ENCODE measurements around the gene LRRC71.

Gene LRRC71

DNA sequence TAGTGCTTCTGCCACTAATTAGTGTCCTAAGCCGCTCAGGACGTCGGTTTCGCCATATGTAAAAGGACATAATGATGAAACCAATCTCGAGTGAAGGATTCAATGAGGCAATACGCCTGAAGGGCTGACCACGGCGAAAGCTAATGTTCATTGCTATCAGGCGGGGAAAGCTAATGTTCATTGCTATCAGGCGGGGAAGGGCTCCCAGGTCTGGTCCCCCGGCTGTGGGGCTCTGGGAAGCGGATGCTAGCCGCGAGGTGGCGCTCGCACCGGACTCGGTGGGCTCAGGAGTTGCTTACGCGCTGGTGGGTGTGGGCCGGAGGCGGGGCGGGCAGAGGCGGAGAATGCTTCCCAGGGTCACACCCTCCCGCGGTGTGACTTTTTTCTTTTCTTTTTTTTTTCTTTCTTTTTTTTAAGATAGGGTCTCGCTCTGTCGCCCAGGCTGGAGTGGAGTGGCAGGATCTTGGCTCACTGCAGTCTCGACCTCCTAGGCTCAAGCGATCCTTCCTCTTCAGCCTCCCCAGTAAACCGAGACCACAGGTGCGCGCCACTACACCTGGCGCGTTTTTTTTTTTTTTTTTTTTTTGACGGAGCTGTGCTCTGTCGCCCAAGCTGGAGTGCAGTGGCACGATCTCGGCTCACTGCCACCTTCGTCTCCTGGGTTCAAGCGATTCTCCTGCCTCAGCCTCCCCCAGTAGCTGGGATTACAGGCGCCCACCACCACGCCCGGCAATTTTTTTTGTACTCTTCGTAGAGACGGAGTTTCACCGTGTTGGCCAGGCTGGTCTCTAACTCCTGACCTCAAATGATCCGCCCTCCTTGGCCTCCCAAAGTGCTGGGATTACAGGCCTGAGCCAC lies 28.0 kb upstream of the LRRC71 start:
- peak; percentile 87 for DNase-seq (ENCODE audit: low spot score)

DNA sequence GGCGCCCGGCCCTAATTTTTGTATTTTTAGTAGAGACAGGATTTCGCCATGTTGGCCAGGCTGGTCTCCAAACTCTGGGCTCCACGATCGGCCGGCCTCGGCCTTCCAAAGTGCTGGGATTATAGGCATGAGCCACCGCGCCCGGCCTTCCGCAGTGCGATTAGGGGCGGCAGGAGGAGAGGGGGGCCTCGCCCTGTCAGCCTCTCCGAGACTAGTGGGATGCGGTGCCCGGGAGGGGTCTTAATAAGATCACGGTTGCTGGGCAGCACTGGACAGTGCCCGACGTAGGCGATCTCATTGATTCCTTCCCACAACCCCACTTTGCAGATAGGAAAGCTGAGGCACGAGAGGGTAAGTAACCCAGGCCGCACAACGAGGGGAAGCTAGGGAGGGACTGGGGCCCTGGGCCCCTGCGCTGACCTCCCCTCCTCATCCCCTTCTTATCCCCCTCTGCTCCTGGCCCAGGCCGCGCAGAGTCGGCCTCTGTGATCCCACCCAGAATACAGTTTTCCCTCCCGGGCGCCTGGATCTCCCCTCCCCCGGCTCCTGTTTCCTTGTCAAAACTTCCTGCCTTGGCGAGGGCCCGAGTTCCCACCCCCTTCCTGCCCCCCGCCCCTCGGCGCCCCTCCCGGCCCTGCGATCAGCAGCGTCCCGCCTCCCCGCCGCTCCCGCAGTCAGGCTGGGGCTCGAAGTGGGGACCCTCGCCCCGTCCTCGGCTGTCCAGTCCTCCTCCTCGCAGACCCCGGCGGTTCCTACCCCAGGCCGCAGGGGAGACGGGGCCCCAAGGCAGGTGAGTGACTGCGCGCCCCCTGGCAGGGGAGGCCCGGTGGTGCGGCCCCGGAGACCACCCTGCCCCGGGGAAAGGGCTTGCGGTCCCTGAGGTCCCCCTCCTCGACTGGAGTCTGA lies 27.1 kb upstream of the LRRC71 start, which contains the start of gene PEAR1:
Gene PEAR1, plus strand, starts transcription at position 671 of the 906 bp plus-strand sequence. CDS start 10,209 bp downstream, outside the sequence.
- DNase-seq (ENCODE audit: low spot score) = peak; percentile 74

DNA sequence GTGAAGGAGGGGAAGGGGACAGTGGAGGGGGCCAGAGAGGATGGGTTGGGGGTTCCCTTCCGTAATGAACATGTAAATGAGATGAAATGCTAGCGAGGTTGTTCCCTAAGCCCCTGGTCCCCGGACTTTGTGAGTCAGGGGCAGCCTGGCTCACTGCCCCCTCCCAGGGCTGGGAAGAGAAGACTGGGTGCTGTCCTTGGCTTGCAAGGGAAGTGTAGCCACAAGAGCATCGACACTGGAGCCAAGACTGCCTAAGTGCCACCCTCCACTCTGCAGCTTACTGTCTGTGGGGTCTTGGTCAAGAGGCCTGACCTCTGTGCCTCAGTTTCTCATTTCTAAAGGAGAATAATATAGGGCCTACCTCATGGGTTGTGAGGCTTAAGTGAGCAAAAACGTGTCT lies 26.4 kb upstream of the LRRC71 start:
- DNase-seq (ENCODE audit: low spot score) = no peak

DNA sequence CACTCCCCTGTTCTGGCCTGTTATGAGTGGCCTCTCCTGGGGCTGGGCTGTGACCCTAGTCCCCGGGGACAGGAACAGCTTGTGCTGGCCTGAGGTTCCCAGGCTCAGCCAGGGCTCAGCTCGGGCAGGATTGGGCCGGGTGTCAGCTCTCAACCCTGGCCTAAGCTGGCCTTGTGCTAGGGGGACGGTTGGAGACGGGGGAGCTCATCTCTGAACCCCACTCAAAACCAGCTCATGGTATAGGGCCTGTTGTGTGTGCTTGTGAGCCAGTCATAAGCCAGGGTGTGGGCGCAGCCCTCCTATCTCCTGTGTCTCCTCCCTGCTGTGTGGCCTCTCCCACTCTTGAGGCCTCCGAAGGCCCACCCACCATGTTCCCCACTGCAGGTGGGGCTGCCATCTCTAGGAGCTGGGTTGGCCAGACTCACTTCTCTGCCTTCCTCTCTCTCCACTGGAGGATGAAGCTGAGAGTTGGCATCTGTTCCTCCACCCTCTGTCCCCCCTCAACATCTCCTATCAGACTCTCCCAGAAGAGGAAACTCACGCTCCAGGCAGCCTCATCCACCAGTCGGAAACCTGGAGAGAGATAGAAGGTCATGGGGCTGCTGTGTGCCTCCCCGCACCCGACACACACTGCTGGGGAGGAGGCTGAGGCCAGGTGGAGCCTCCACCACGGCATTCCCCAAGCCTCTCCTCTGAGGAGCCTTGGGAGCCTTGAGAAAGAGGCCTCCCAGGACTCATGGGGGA lies 25.5 kb upstream of the LRRC71 start:
- DNase-seq (ENCODE audit: low spot score) = no peak

DNA sequence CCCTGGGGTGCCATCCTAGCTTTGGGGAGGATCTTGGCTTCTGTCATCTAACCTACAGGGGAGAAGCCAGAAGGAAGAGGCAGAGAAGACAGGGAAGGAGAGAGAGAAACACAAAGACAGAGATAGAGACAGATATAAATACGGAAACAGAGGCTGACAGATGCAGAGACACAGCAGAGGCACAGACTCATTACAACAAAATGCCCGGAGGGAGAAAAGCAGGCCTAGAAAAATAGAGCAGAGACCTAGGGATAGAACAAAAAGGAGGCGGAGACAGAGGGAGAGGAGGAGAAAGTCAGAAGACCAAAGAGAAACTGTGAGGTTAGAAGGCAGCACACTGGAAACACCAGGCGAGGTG lies 25.0 kb upstream of the LRRC71 start:
- DNase-seq (ENCODE audit: low spot score) = no peak

DNA sequence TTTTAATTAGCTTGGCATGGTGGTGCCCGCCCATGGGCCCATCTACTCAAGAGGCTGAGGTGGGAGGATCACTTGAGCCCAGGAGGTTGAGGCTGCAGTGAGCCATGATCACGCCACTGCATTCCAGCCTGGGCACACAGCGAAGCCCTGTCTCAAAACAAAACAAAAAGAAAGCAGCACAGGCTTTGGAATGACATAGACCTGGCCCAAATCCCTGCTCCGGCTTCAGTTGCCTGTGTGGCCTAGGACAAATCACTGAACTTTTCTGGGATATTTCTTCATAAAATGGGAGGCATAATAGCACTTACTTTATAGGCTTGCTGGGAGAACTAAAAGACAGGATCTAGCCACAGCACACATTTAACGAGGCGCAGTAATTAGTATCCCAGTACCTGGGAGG lies 24.5 kb upstream of the LRRC71 start:
- DNase-seq (ENCODE audit: low spot score) = no peak

DNA sequence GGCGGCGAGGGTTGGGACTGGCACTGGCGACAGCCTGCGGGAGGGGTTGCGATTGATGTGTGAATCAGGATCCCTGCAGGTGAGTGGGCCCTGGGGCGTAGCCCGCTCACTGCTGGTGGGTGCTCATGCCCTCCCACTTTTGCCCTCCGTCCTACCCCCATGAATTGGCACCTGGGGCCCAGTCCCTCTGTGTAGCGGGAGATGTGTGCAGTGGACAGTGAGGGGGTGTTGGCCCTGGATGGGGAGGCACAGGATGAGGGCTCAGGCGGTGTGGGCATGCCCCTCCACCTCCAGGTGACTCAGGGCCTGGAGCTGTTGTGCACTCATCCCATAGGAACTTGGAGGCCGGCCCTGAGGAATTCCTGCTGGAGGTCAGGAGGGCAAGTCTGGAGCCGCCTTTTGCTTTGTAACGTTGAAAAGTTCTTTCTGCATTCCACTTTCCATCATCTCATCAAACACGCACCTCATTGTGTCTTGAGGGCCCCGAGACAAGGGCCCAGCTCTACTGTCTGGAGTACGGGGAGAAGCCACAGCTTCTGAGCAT lies 23.9 kb upstream of the LRRC71 start:
- DNase-seq (ENCODE audit: low spot score) = peak; percentile 98

DNA sequence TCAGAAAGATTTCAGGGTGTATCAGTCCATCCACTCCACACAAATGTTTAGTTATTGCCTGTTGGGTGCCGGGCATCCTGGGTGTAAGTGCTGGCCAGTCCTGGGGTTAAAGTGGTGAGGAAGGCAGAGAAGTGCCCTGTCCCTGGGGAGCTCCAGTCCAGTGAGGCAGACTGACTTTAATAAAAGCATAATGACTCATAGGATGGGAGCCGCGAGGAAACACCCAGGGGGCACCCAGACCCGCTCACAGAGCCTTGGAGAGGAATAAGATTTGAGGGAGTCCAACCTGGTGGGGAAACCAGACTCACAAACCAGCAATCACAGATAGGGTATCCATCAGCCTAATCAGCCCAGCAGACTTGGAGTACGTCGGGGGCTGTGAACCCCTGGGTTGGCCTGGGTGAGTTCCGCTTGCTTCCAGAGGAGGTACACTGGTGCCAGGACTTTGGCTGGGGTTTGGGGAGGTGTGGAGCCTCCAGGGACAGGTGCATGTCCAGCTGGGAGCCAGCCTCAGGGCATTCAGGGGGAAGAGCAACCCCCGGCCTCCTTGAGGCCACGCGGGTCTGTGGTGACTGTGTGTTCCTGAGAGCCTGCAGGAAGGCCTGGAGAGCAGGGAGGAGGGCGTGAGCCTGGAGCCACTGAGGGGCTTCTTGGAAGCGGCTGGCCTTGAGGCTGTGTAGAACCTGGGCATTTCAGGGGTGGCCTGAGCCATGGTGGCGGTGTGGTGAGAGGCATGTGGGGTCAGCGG lies 23.2 kb upstream of the LRRC71 start:
- no peak for DNase-seq (ENCODE audit: low spot score)

DNA sequence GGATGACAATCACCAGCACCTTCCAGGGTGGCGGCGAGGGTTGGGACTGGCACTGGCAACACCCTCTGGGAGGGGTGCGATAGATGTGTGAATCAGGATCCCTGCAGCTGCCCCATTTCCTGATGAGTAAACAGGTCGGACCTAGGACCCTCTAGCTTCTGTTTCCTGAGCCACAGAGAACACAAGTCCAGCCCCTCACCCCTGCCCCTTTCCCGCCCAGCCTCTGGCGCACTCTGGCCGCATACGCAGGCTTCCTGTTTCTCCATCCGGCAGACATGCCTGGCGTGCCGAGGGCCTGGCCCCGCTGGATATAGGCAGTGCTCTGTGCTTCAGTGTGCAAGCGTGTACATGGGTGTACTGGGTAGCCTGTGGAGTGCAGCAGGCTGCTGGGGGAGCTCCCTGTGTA lies 22.3 kb upstream of the LRRC71 start:
- DNase-seq (ENCODE audit: low spot score) = peak; percentile 95

DNA sequence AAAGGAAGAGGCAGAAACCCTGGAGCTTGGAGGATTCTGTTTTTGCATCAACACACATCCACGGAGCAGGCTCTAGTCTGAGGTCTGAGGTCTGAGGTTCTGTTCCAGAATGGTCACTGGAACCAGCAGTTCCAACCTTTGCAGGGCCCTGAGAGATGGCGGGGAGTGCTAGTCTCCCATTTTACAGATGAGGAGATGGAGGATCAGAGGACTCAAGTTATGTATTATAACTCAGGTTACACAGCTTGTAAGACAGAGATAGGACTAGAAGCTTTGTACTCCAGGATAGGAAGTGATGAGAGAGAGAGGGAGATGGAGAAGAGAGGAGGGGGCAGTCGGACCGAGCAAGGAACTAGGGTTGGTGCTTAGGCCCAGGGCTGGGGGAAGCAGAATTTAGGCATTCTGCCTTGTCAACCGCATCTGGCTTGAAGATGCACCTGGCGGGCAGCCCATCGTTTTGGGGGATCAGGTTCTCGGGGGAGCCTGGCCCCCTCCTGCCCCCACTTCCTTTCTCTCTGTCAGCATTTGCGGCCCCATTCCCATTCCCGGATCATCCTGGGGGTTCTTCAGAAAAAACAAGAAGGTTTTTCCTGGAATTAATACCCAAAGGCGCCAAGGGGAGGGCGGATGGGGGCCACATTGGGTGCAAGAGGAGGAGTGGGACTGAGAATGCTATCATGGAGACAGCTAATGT lies 21.3 kb upstream of the LRRC71 start:
- DNase-seq (ENCODE audit: low spot score) = no peak

DNA sequence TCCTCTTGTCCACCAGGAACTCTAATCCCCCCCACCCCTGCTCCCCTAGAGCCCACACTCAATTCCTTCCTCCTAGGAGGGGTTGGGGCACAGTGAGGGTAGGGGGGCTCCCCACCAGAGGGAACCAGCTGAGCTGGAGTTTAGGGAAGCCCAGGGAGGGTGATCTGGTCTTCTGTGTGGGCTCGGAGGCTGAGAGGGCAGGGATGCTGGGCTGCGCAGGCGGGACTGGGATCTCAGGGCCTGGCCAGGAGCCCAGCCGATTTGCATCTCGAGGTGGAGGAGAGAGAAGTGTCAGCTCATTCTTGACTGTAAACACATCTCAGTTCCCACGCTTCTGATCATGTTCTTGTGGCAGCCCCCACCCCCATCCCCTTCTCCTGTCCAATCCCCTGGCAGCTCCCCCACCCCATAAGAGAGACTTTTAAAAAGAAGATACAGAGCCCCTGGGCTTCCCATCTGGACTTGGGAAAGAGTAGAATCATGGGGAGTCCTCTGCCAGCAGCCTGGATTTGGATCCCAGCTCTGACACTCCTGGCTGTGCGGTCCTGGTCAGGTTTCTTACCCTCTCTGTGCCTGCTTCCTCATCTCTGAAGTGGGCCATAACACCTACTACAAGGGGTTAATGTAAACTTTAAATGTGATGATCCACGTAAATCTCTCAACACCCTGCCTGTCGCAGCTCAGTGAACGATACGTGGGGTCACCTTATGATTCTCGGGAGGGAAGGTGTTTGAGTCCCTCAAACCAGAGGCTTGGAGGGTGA lies 20.3 kb upstream of the LRRC71 start:
- DNase-seq (ENCODE audit: low spot score) = no peak

DNA sequence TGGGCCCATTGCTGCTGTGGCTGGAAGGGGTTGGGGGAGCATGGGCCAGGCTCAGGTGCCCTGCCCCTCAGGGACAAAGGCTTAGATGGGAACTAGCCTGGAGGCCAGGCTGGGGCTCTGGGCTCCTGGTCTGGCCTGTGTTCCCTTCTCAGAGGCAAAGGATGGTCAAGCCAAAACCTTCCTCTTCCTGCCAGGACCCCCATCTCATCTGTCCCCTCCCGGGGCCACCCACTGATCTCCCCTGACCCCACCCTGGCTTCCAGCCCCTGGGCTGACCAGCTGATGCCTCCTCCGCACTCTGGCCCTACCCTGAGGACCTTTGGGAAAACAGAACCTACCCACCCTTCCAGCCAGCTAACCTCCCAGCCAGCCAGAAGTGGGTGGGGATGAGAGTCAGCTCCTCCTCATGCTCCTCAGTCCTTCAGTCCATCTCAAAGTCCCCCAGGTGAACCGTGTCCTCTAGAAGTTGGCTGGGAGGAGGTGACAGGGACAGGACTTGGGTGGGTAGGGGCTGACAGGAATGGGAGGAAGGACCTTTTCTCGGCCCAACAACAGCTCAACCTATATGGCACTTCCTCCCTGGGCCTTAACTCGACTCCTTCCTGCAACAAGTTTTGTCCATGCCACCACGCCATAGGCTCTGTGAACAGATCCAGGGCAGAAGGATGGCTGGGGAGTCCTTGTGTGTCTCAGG lies 19.4 kb upstream of the LRRC71 start:
- DNase-seq (ENCODE audit: low spot score) = no peak

DNA sequence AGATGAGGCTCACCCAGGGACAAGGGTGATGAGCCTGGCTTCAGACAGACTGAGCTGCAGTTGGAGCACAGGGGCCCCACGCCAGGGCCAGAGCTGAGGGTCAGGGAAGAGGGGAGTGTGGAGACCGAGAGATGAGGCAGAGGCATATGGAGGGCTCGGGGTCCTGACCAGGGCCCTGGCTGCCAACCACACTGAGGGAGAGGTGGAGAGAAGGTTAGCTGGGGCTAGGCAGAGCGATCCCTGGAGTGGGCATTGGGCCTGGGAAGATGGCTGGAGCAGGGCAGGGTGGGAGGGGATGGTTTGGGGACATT lies 18.9 kb upstream of the LRRC71 start:
- no peak for DNase-seq (ENCODE audit: low spot score)

DNA sequence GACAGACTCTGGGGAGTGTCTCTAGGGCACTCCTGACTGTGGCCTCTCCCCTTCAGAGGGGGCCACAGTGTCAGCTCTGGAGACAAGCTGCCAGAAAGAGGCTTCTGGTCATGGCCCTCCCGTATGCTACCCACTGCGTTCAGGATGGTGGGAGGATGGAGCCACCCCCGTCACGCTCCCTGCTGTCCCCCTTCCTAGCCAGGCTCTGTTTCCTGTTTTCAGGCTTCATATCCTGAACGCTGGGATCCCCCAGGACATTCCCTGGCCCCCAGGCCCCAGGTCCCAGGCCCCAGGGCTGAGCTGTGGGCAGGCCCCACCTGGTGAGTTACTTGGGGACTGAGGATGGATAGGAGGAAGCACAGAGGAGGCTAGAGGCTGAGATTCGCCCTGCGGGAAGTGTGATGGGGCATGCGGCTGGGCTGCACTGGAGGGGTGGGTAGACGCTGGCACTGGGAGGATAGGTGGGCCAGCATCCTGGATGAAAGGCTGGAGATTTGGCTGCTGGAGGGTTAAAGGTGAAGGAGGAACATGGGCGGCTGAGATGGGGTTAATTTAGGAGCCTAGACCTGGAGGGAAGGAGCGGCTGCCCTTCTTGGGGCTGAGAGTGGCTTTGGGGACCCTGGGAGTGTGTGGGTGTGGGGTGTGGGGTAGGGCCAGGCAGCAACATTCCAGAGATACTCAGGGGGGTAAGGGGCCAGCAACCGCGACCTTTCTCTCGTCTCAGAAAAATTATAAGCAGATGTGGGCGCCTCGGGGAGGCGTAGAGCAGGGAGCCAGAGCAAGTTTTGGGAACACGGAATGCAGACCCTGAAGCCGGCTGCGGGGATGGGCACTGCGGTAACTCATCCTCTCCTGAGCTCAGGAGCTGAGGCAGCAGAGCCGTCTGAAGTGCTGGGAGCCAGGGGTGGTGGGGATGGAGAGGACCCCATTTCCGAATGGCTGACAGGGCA lies 18.2 kb upstream of the LRRC71 start:
- no peak for DNase-seq (ENCODE audit: low spot score)

DNA sequence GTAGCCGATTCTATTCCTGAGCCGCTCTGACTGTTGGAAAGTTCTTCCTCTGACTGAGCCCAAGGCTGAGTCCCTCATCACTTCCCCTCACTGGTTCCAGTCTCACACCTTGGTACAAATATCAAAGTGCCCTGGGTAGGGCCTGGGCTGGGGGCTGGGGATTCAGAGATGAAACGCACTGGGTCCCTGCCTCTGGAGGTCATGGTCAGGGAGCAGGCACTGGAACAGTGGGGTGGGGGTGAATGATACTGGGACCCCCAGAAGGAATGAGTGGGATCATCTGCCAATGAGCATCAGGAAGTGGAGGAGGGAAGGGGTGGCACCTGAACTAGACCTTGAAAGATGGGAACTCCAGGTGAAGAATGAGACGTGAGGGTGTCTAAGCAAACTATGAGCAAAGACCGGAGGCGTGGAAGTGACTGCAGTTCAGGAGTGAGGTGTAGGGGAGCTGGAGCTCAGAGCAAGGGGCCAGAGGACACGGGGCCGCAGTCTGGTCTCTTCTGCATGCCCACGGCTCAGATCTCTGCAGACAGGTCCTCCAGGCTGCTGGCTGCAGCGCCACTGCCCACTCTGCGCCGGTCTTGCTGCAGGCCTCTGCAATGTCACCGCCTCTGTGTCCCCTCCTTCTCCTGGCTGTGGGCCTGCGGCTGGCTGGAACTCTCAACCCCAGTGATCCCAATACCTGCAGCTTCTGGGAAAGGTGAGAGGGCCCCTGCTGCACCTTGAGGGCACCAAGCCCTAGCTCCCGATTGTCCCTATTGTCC lies 16.9 kb upstream of the LRRC71 start:
- no peak for DNase-seq (ENCODE audit: low spot score)

DNA sequence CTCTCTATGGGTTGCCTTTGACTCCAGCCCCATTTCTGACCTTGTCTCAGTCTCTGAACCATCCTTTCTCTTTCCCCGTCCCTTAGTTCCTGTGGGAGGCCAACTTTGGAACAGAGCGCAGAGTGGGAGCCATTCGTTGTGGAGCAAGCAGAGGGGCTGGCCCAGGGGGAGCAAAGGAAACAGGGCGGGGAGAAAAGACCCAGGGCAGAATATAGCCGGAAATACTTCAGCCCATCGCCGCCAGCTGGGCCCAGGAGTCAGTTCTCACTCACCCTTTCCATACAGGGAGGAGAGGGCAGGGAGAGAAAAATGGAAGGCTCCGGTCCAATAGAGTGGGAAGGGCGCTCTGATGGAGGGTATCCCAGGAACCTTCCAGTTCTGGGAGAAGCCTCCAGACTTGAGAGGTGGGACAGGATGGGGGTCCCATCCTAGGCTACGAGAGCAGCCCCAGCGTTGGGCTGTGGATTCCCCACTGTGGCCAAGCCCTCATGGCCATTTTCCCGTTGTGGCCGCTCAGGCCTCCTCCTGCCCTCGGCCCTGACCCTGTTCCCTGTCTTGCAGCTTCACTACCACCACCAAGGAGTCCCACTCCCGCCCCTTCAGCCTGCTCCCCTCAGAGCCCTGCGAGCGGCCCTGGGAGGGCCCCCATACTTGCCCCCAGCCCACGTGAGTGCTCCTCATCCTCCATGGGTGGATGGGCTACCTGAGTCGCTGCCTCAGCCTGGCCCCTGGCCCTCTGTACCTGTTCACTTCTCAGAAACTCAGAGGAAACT lies 16.1 kb upstream of the LRRC71 start:
- no peak for DNase-seq (ENCODE audit: low spot score)

DNA sequence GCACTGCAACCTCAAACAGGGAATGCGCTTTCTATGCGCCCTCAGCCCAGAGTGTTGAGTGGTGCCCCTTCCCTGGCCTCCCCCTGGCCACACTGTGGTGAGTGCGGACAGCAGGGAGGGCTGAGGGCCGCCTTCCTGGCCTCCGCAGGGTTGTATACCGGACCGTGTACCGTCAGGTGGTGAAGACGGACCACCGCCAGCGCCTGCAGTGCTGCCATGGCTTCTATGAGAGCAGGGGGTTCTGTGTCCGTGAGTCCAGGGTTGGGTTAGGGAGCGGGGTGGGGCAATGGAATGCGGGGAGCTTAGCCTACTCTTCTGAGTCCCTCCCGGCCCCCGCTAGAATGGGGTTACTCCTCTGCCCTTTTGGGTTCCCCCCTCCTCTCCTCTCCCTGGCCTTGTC lies 15.3 kb upstream of the LRRC71 start:
- DNase-seq (ENCODE audit: low spot score) = no peak
